ACHN (cell line): ENCODE results near the gene NDRG2.

ENCODE experiments used
- DNase-seq: peaks from one replicate; pipeline ENCODE4 v3.0.0-alpha.2; 2015
- in situ Hi-C: cut with HindIII; loops from 2 replicates; pipeline ENCODE4 v1.10.0; 2017; ENCODE audit warnings: low sequenced_read_pairs, low pct_ligation_motif_present, low pct_unique_long_range_greater_than_20kb

The NDRG2 gene

GRCh38 chr14:21024585-21025370, at the start of gene NDRG2:
NDRG2 (minus strand) TSS chr14:21025061; CDS start chr14:21023315, 1,746 bp downstream.
- DNase-seq = peak; percentile 27
- in situ Hi-C loops = no loop called here

- in situ Hi-C loops = no loop called here
- DNase-seq = no peak
These were observed 49.1 kb upstream of the NDRG2 start for GRCh38 chr14:21073921-21074320.

- no peak for DNase-seq
- in situ Hi-C loops = no loop called here
These were observed 48.0 kb upstream of the NDRG2 start for GRCh38 chr14:21072781-21073339.

- no peak for DNase-seq
- in situ Hi-C loops = no loop called here
These were observed 47.2 kb upstream of the NDRG2 start for GRCh38 chr14:21072031-21072473.

GRCh38 chr14:21071225-21072030, 46.6 kb upstream of the NDRG2 start:
- in situ Hi-C loops = no loop called here
- DNase-seq = peak; percentile 85

- peak; percentile 37 for DNase-seq
These were observed 45.9 kb upstream of the NDRG2 start for GRCh38 chr14:21070610-21071224.

GRCh38 chr14:21070083-21070609, 45.3 kb upstream of the NDRG2 start, which contains the start of gene ARHGEF40:
ARHGEF40 (plus strand) TSS chr14:21070304; CDS start chr14:21070397, 93 bp downstream.
- peak; percentile 35 for DNase-seq
- in situ Hi-C loops = no loop called here

More at GRCh38 chr14:21070610-21071224, 45.9 kb upstream of the NDRG2 start:
- in situ Hi-C loops = no loop called here

GRCh38 chr14:21069388-21070082, 44.7 kb upstream of the NDRG2 start:
- peak; percentile 25 for DNase-seq
- in situ Hi-C loops = no loop called here

- in situ Hi-C loops = no loop called here
- peak; percentile 67 for DNase-seq
These were observed 43.9 kb upstream of the NDRG2 start for GRCh38 chr14:21068521-21069387.

GRCh38 chr14:21066882-21067502, 42.1 kb upstream of the NDRG2 start:
- in situ Hi-C loops = no loop called here

GRCh38 chr14:21063479-21063878, 38.6 kb upstream of the NDRG2 start:
- peak; percentile 86 for DNase-seq
- in situ Hi-C loops = no loop called here

More at GRCh38 chr14:21066882-21067502, 42.1 kb upstream of the NDRG2 start:
- peak; percentile 30 for DNase-seq

GRCh38 chr14:21061347-21061668, 36.4 kb upstream of the NDRG2 start:
- in situ Hi-C loops = no loop called here
- no peak for DNase-seq

GRCh38 chr14:21060614-21061346, 35.9 kb upstream of the NDRG2 start:
- in situ Hi-C loops = no loop called here
- DNase-seq = no peak

GRCh38 chr14:21059842-21060613, 35.2 kb upstream of the NDRG2 start:
- in situ Hi-C loops = no loop called here
- no peak for DNase-seq

- DNase-seq = no peak
- in situ Hi-C loops = no loop called here
These were observed 34.0 kb upstream of the NDRG2 start for GRCh38 chr14:21058903-21059302.
